GM18951 (cell line): ENCODE results near the gene PKD2L1.

Experiments
- POLR2A ChIP-seq: IDR thresholded peaks from 4 replicates; pipeline ENCODE4 v1.6.1; 2011; ENCODE audit warnings: mild to moderate bottlenecking; ENCODE audit not compliant: insufficient read length, insufficient read depth; ENCODE audit errors: extremely low read depth
- in situ Hi-C: fragments of 300-500 bp; cut with MboI; formaldehyde crosslinking; loops from one replicate; pipeline ENCODE4 v1.12.0; 2022; ENCODE audit warnings: low sequenced_read_pairs, mixed read lengths, inconsistent platforms; ENCODE audit not compliant: unreplicated experiment

PKD2L1 gene

GRCh38 chr10:100362570-100363496 lies 32.8 kb upstream of the PKD2L1 start:
- in situ Hi-C loops, result no loop called here
- no peak for TF ChIP-seq POLR2A

GRCh38 chr10:100360234-100360633 lies 30.2 kb upstream of the PKD2L1 start:
- in situ Hi-C loops, result no loop called here
- no peak for TF ChIP-seq POLR2A

GRCh38 chr10:100359529-100360150 lies 29.6 kb upstream of the PKD2L1 start:
- TF ChIP-seq POLR2A, result no peak
- in situ Hi-C loops, result no loop called here

- in situ Hi-C loops, result no loop called here
- no peak for TF ChIP-seq POLR2A
These were observed 29.0 kb upstream of the PKD2L1 start for GRCh38 chr10:100359030-100359432.

GRCh38 chr10:100357059-100357858 lies 27.2 kb upstream of the PKD2L1 start:
- no peak for TF ChIP-seq POLR2A
- in situ Hi-C loops, result no loop called here

GRCh38 chr10:100356067-100357017 lies 26.3 kb upstream of the PKD2L1 start:
- in situ Hi-C loops, result no loop called here
- TF ChIP-seq POLR2A, result no peak

- in situ Hi-C loops, result no loop called here
- TF ChIP-seq POLR2A, result no peak
These were observed 25.1 kb upstream of the PKD2L1 start for GRCh38 chr10:100355086-100355485.

GRCh38 chr10:100353770-100354485 lies 23.9 kb upstream of the PKD2L1 start:
- TF ChIP-seq POLR2A, result no peak
- in situ Hi-C loops, result no loop called here

GRCh38 chr10:100350914-100351485 lies 21.0 kb upstream of the PKD2L1 start:
- in situ Hi-C loops, result no loop called here
- no peak for TF ChIP-seq POLR2A

- TF ChIP-seq POLR2A, result no peak
- in situ Hi-C loops, result loop anchor here (10.0 kb wide), 1 partner anchor 165 kb away; the partner anchor contains the start of gene SEC31B
These were observed 19.6 kb upstream of the PKD2L1 start for GRCh38 chr10:100349672-100350071.

- no peak for TF ChIP-seq POLR2A
- in situ Hi-C loops, result loop anchor here (10.0 kb wide), 1 partner anchor 166 kb away; the partner anchor contains the start of gene SEC31B
These were observed 19.1 kb upstream of the PKD2L1 start for GRCh38 chr10:100349087-100349486.
